ENCODE data around the gene ARL6IP4.

The ARL6IP4 gene

DNA sequence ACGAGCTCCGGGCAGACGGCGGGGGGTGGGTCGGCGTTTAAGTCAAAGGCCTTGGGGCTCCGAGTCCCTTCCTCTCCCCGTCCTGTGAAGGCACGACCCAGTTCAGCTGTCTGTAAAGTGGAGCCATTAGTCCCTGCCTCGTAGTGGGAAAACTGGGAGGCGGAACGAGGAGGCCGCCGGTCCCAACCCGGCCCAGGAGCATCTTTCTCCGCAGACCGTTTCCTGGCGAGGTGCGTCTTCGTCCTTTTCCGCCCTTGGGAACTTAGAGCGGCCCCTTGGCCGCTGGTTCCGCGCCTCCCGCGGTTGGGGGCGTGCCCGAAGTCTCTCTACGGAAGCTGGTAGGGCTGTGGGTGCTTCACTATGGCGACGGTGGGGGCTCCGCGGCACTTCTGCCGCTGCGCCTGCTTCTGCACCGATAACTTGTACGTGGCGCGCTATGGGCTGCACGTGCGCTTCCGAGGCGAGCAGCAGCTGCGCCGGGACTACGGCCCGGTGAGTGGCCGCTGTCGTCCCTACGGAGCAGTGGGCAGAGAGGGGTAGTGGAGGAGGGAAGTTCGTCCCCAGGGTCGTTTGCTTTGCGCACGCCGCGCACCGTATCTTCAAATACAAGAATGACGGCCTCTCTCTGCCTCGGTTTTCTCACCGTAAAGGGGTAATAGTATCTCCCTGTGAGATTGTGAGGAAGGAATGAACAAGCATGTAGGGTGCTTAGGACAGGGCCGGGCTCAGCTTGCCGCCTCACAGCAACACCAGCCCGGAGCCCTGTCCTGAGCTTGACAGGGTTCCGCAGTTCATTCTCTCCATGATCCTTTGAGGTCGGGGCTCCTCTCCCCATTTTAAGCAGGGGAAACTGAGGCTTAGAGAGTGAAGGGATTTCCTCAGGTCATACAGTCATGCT is 5.3 kb upstream of the ARL6IP4 start, which contains the start of gene OGFOD2:
OGFOD2 (plus strand) TSS at position 353 of the 898 bp plus-strand sequence; CDS start at position 361, 8 bp downstream.
- H3K4me3 ChIP-seq (replicated peaks; ENCODE audit: low read depth, low read length) = peak within 1 kb of the TSS; percentile 60
- DNase-seq (ENCODE audit: extremely low read depth, low read depth) = peak; percentile 69
- TF ChIP-seq, protein P1, sequence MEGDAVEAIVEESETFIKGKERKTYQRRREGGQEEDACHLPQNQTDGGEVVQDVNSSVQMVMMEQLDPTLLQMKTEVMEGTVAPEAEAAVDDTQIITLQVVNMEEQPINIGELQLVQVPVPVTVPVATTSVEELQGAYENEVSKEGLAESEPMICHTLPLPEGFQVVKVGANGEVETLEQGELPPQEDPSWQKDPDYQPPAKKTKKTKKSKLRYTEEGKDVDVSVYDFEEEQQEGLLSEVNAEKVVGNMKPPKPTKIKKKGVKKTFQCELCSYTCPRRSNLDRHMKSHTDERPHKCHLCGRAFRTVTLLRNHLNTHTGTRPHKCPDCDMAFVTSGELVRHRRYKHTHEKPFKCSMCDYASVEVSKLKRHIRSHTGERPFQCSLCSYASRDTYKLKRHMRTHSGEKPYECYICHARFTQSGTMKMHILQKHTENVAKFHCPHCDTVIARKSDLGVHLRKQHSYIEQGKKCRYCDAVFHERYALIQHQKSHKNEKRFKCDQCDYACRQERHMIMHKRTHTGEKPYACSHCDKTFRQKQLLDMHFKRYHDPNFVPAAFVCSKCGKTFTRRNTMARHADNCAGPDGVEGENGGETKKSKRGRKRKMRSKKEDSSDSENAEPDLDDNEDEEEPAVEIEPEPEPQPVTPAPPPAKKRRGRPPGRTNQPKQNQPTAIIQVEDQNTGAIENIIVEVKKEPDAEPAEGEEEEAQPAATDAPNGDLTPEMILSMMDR (IDR thresholded peaks at IDR 0.05; ENCODE audit: low read depth, low read length, missing control alignments) = no peak

DNA sequence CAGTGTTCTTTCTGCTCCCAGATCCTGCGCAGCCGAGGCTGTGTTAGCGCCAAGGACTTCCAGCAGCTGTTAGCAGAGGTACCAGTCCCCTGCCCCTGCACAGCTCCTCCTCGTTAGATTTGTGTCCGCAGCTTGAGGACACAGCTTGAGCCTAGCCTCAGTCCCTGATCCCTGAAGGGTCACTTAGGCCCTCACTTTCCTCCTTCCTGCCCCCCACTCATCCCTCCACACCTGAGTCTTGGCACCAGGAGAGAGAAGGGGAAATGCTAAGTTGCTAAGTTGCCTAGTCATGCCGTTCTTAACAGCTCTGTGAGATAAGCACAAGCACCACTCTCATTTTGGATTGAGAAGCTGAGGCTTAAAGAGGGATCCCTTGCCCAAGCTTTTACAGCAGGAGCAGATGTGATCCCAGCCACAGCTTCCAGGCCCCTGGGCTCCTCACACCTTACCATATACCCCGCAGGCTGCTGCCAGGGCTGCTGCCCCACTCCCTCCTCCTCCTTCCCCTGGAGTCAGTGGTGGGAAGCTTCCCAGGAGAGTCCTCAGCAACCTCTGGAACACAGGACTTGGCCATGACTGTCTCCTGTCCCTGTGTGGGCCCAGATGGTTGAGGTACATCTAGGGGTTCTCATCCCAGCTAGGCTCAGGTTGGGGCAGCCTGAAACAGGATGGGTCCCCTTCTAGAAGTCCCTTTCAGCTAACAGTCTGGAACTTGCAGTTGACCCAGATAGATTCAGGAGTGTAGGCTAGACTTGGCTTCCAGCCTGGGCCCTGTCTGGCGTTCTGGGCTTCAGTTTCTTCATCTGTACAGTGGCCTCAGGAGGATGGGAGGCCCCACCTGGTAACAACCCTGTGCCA is 4.5 kb upstream of the ARL6IP4 start:
- TF ChIP-seq, protein P1 (IDR thresholded peaks at IDR 0.05; ENCODE audit: low read depth, low read length, missing control alignments) = no peak
- H3K4me3 ChIP-seq (replicated peaks; ENCODE audit: low read depth, low read length) = peak overlapping the region; percentile 60
- DNase-seq (ENCODE audit: extremely low read depth, low read depth) = no peak

- no peak for DNase-seq (ENCODE audit: extremely low read depth, low read depth)
- TF ChIP-seq, protein P1 (IDR thresholded peaks at IDR 0.05; ENCODE audit: low read depth, low read length, missing control alignments) = no peak
- peak overlapping the region; percentile 60; the same call in 1 of the 2 replicates for H3K4me3 ChIP-seq (replicated peaks; ENCODE audit: low read depth, low read length)
Observed at GRCh38 chr12:122976648-122976975, 3.9 kb upstream of the ARL6IP4 start.

DNA sequence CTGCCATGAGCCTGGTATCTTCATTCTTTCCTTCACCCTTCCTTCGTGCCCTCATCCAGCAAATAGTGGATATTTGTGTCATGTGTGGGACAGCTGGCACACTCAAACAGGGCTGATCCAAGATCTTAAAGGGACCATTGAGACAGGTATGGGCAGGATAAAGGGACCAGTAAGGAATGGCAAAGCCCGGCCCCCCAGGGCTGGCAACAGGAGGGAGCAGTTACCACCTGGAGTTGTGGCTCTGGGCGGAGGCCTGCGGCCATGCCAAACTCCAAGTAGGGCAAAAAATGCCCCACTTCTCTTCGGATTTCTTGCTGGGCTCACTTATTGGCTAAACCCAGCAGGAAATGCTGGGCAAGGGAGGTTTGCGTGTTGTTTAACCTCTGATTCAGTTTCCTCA is 3.3 kb upstream of the ARL6IP4 start:
- no peak overlapping the region for H3K4me3 ChIP-seq (replicated peaks; ENCODE audit: low read depth, low read length)
- no peak for DNase-seq (ENCODE audit: extremely low read depth, low read depth)
- TF ChIP-seq, protein P1 (IDR thresholded peaks at IDR 0.05; ENCODE audit: low read depth, low read length, missing control alignments) = no peak

DNA sequence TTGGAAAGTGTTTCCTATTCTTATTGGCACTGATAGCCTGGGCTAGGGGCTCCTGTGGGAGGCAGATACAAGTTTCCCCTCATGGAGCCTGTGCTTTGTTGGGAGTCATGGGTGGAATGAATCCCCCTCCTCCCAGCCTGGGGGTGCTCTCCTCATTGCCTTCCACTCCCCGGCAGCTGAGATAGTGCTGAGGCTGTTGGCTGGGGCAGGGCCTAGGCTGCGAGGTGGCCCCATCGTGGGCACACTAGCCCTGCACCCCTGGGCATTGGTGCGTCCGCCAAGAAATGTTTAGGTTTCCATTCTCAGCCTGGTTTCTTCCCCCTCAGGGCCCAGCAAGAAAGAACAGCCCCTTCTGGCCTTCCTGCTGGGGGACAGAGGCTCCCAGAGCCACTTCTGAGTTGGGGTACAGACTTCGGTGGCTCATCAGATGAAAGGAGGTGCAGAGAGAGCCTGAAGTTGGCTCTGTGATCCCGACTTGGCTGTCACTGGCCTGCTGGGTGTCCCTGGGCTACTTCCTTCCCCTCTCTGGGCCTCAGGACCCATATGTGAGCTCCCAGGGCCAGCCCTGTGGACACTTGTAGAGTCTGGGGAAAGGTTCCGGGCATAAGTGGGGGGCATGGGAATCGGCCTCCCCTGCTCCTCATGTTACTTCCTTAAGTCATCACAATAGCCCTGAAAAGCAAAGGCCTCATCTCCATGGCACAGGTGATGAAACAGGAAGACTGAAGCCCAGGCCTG is 2.7 kb upstream of the ARL6IP4 start:
- H3K4me3 ChIP-seq (replicated peaks; ENCODE audit: low read depth, low read length) = no peak overlapping the region
- TF ChIP-seq, protein P1 (IDR thresholded peaks at IDR 0.05; ENCODE audit: low read depth, low read length, missing control alignments) = no peak
- DNase-seq (ENCODE audit: extremely low read depth, low read depth) = no peak

GRCh38 chr12:122978507-122978955 is 1.9 kb upstream of the ARL6IP4 start:
- DNase-seq (ENCODE audit: extremely low read depth, low read depth) = no peak
- TF ChIP-seq, protein P1 (IDR thresholded peaks at IDR 0.05; ENCODE audit: low read depth, low read length, missing control alignments) = no peak

More at GRCh38 chr12:122978507-122978955, 1.9 kb upstream of the ARL6IP4 start:
- H3K4me3 ChIP-seq (replicated peaks; ENCODE audit: low read depth, low read length) = no peak overlapping the region

All from HFF-Myc (cell line).